ENCODE measurements around the gene VSNL1.

Gene VSNL1

DNA sequence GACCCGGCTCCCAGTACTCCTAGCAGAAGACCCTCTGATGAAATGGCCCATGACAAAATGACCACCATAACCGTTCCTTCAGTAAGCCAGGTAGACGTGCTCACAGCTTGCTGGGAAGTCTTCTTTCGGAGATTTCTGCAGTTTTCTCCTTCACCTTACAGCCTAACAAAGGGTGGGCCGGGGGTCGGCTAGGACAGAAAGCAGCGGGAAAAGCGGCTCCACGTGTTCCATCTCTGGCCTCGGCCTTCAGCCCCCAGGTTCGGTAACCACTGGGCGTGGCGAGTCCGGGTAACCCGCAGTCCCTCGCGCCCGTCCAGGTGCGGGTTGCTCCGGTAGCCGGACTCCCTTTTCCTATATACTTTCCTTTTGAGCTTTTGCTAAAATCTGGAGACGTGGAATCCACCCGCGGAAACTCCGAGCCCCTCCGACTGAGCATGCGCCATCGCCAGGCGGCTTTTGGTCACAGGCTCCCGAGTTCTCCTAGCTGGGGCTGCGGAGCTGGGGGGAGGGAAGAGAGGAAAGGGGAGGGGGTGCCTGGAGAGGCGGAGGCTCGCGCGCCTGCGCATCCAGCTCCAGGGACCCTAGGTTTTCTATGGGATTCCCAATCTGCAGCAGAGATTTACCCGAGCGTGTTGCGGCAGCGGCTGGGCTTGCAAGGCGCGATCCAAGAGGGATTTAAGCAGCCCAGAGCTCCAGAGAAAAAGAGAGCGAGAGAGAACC is at the start of gene VSNL1:
TSS of gene VSNL1 (plus strand) at position 604 of the 720 bp plus-strand sequence. CDS start 51,379 bp downstream, outside the sequence.
- peak; percentile 74 for DNase-seq

DNA sequence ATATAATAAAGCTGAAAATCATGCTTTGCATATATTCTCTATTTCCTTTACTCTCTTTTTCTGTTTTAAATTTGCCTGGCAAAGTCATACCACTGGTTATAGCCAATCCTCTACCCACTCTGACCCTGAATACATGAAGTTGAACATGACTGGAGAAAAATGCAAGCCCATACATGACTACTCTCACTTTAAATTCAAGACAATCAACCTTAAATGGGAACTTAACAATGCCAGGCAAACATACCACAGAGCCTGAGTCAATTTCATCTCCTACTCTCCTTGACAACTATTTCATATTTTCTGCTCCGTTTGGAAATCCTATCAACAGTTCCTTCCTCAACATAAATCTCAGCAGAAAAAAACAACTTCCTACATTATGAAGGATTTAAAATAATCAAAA is 44.9 kb upstream of the VSNL1 start:
- no peak for DNase-seq

DNA sequence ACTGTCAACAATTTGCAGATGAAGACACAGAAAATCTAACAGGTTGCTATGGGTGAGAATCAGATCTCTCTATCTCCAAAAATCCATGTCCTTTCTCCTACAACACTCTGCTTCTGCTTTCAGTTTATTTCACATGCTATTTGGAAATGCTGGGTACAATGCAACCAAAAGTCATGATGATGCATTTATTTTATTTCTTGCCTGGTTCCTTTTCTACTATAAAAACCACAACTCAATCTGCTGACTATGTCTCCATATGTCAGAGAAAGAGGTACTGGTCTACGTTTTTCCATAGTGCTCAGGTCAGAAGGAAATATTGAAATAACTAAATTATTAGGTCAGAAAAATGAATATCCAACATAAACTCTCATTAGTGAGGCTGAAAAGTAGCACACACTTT is 42.8 kb upstream of the VSNL1 start:
- no peak for DNase-seq

DNA sequence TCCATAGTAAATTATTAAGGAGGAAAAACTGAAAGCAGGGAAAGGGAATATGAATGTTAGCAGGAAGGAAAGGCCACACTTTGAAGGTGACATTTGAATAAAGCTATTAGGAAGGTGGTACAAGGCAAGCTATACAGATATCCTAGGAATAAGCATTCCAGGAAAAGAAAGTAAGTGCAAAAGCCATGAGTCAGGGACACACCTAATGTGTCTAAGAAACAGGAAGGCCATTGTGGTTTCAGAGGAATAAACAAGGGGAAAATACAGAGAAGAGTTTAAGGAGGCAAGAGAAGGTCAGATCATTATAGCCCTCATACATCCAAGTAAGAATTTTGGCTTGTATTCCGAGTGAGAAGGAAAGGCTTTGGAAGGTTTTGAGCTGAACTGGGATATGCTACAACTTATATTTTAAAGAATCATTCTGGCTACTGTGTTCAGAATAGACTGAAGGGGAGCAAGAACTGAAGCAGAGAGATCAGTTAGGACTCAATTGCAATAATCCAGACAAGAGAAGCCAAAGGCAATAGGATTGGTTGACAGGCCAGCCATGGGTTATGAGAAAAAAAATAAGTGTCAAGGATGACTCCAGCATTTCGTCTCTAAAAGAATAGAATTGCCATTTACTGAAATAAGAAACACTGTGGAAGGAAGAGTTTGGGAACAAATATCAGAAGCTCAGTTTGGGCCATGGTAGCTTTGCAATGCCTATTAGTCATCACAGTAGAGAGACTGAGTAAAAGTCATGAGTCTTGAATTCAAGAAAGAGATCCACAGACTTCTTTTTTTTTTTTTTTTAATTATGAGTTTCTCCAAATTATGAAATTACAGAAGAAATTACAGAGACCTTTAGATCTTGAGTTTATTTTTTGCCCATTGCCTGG is 33.5 kb upstream of the VSNL1 start:
- DNase-seq = no peak

DNA sequence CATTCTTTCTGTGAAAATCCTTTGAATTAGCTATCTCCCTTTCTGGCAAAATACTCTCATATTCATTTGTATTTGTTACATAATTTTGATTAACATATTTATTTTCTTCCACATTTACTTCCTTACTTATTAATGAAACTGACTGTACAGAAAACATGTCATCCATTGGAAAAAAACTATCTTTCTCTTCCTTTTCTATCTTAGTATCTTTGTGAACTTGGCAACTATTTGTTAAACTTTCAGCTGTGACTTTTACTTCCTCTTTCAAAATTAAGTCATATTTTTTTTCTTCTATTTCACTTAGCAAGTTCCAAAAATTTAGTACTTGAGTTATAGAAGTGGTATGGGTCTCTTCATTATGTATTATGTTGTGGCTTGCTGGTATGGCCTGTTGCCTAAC is 24.8 kb upstream of the VSNL1 start:
- DNase-seq = no peak

DNA sequence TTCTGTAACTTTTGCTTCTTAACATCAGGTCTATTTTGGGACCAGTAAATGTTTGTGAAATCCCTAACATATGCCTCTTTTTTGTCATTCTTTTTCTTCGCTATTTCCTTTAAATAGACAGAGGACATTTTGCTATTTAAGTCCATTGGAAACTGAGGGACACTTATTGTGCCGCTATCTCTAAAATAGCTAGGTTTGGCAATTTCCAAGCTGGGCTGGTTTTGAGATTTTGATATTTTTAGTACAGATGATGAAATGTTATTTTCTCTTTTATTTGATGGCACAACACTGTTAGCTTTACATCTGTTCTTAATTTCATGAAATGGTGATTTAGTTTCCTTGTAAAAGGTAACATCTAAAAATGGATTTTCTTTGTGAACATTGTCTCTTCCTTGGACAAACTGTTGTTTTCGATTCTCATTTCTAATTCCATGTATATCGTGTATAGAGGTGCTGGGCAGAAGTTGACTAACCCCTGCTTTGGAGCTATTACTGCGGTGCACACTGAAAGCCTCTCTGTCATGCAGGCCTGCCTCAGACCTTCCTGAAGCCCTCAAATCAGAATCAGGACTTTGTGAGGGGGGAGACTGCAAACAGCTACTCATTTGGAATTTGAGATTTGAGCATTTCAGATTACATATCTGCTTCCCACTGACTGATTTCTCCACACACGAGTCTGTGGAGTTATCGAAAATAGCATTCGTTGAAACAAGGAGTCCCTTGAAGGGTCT is 22.9 kb upstream of the VSNL1 start:
- DNase-seq = no peak

DNA sequence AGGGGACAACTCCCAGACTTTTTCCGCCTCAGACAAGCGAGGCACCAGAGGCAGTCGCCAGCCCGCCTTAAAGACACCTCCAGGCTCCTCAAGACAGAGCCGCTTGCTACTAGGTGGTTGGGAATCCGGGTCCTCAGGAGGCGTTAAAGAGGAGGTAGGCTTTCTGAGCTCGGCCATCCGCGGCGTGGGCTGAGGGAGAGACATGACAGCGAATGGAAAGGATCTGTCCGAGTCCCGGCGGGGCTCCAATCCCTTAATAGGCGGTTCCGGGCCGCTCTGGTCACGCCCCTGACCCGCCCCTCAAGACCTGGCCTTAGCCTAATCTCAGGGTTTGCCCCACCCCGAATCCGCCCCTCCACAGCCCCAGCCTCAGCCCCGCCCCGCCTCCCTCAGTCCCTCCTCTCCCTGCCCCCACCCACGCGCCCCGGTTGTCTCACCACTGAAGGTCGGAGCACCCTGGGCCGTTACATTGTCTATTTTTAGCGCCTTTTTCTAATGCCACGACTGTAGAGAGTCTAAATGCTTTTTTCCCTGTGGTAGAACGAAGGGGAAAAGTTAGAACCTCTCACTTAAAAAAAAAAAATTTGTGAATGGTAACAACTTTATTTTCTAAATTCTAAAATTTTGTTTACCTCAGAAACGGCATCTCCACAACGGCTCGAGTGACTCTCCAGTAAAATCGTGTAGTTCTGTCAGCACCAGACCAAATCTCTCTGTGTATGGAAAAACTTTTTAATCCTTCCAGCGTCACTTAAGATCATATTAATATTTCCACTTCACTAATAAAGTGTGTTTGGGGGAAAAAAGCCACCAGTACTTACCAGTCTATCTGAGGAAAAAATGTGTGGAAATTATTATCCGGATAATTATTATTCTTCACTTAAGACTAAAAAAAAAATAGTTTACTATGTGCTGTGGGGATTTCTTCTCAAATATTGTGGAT is 22.0 kb upstream of the VSNL1 start, which contains the start of gene RAD51AP2:
TSS of gene RAD51AP2 (minus strand) at position 229 of the 943 bp plus-strand sequence. CDS start at position 204, 25 bp downstream.
- DNase-seq = no peak

DNA sequence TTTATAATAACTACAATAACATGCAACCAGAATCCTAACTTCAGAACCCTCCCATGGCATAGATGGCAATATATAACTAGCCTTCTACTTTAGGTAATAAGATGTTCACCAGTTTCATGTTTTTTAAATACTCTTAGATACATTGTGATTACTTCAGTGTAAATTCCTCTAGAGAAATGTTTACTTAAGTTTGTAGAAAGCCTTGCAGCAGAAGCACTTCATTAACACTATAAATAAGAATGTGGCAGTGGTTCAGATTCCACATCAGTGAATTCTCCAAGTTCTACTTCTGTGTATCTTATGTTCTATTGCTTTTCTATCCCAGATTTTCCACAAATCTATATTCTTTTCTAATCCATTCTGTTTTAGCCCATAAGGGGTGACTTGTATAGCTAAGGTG is 21.0 kb upstream of the VSNL1 start:
- DNase-seq = no peak

DNA sequence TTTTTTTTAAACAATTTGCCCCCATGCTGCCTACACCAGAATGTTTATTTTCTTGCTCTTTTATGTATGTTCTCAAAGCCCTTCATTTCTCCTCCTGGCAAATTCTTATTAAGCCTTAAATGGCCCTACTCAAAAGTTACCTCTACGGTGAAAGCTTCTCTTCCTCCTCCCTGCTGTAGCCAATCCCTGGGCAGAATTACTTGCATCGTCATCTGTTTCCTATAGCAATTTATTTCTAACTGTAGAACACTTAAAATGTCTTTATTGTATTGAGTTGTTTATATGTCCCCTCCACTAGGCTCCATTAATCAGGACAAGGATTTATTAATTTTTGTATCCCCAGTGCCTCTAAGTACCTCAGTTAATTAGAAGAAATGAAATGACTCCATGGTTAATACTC is 19.7 kb upstream of the VSNL1 start:
- DNase-seq = no peak

DNA sequence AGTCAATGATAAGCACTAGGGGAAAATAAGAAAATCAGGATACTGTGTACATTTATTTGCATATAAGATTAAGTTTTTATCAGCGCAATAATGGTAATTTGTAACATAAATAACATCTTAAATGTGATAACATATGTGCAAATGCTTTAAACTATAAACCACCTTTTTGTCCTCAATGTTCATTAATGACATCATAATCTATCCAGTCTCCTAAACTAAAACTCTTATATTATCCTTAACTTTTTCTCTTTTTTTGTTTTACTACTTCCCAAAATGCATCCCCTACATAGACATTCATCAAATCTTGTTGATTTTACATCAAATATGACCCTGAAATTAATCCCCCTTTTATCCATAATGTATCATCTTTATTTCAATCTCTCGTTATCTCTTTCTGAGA is 18.9 kb upstream of the VSNL1 start:
- DNase-seq = no peak

DNA sequence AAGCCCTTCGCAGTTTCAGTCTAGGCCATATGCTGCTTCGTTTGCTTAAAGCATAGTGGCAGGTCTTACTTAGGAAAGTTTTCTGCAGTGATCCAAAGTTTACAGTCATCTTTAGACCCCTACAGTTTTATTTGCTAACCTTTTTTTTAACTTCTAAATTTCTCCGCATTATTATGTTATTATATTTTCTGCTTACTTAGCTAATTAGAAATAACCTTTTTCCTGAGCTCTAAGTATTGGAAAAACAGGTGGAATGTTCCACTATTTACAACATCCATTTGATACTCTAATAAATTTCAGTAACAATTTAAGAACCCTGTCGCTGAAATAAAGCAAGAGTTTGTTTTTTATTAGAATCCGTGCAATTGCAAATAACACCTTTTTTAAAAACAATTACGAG is 18.2 kb upstream of the VSNL1 start:
- no peak for DNase-seq

DNA sequence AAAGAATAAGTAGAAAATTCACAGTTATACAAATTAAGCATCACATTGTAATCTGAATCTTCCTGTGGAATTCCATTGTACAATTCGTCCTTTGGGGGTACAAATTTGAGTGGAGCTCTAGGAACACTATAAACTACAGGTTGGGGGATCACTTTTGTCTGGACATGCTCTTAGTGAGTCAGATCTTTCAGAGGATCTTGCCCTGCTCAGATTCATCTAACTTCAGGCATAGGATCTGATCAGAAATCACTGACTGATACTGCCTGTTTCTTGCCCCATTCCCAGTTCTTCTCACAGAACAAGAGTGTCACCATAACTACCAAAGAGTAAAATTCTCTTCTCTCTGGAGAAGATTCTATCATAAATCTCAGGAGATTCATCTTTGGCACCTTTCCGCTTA is 10.7 kb upstream of the VSNL1 start:
- DNase-seq = no peak

DNA sequence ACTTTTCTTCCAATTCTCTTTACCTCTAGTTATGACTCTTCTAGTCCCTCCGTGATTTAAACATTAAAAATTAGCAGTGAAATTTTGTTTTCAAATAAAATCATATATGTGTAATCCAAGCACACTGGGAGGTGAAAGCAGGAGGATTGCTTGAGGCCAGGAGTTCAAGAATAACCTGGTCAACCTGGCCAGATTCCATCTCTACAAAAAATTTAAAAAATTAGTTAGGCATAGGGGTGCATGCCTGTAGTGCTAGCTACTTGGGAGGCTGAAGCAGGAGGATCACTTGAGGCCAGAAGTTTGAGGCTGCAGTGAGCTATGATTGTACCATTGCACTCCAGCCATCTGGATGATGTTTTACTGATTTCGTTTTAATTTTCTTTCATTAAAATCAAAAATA is 7.0 kb upstream of the VSNL1 start:
- DNase-seq = no peak

DNA sequence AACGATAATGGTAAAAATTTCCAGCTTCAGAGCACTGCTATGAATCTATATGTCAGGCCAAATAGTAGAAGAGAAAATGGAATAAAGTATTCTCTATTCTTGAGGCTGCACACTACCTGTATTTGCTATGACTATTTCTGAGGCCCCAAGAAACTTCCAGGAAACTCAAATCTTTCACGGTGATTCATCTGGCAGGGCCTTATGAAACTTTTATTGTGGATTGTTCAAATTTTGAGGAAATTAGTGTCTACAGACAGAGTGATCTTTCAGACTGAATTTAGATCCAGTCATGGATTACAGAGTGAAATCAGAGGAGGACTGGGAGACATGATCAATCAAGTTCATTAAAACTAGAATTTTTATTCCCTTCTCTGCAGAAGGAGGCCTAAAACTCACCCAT is 4.1 kb upstream of the VSNL1 start:
- no peak for DNase-seq

DNA sequence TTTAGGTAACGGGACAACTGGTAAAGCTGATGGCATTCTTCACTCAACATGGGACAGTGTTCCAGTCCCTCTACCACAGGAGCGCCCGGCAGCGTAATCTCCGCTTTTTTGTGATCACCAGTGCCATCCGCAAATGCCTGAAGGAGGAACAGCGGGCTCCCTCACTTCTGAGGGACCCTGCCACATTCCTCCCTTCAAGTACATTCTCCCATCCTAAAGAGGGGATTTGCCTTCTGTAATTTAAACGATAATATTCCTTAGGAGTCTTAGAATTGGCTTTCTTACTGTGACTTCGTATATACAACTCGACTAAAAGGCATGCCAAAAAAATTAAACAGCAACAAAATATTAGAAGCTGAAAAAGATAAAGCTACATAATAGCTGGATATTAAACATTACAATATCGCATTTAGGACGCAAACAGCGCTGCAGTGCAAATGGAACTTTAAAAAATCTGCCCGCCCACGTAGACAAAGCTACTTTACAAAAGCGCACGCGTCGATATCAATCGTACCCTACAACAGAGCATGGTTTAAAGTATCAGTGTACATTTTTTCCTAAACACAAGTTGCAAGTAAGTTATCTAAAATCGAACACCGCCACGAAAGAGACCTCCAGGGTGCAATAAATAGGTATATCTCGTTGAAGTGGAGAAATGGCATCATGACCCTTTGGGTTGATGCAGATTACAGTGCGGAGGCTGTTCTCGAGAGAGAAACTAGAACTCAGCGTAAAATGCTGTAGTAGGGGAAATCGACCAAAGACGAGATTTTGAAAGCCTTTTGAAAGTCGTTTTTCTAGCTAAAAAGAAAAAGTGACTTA is 2.3 kb upstream of the VSNL1 start:
- DNase-seq = peak; percentile 58

DNA sequence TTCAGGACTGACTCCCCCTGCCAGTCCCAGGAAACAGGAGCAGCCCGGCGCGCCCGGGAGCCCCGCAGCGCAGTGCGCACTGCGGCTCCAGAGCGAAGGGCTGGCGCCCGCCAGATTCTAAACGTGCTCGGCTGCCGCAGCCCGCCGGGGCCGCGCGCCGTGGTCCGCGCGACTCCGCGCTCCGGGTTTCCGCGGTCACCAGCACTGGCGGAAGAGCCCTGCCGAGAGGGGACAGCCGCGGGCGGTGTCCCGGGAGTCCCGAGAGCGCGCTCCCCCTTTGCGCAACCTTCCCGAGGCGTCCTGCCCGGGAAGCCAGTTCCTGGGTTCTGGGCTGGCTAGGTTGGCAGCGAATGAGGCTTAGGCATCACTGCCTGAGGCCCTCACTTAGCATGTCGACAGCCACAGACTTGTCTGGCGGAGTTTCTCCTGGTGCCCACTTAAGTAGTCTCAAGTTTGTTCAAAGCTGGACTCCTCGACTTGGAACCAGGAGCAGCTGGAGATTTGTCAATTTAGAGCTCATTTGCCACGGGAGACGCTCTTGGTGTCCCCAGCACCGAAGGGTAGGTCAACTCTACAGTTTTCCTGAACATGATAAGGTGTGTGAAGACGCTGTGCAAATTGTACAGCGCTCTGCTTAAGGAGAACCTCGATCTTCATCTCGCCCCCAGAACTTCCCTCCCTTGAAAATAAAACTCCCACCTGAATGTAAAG is 1.5 kb upstream of the VSNL1 start:
- peak; percentile 32 for DNase-seq

DNA sequence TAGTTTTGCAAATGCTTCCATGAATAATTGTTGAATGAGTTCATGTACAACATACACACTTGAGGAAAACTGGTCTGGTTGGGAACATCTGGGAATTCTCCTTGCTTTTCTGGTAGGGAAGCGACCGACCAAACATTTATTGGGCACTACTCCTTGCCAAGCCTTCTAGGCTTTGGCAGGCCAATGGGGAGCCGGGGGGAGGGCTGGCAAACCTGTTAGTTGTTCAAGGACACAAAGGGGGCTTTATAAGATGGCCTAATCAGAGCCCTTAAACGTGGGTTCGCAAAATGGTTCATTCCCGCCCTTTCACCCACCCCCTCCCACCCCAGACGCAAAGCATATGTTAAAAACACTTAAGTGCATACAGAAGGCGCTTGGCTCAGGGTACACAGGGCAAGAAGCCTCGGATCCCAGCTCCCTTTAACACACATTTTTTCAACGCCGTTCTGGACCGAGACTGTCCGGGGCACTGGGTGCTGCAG is 844 bp upstream of the VSNL1 start:
- no peak for DNase-seq

DNA sequence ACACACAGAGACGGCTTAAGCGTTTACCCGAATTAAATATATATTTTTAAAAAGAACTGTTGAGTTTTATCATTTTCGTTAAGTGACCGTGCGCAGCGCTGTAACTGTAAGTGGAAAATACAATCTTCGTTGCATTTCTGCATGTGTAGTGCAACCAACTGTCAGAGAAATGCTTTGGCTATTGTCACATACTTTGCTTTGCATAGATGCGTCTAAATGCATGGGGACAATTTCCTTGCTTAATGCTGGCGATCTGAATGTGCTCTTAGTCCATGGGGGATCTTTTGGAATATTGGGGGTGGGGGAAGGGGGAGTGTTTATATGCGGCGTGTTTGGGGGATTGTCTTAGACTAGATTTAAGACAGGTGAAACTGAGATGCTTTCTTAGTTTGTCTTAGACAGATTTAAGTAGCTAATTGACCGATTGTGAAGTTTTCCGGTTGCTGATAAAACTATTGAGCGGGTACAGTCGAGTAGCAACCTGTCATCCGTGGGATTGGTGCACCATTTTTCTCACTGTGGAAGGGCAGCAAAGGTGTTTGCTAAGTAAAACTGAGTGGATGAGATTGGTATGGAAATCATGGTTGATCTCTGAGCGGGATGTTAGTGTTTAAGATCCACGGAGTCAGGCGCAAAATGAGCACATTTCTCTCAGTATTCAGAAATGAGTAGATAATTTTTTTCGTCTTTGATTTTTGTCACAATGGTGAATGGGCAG is 476 bp downstream of the VSNL1 start:
- no peak for DNase-seq

DNA sequence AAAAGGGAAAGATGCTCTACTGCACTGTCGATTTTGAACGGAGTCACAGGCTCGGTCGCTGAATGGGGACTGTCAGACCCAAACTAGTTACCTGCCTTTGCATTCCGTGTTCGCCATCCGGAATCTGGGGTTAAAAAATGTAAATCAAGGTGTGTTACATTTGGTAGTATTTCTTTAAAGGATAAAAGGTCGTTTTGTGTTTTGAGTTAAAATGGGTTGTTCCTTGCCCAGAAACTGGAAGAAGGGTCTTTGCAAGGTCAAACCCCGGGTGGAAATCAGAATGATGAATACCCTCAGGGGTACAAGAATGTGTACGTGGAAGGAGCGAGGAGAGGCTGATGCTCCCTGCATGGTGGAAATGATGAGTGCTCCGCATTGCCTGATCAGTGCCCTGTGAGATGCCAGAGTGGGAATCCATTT is 1.0 kb downstream of the VSNL1 start:
- DNase-seq = no peak

DNA sequence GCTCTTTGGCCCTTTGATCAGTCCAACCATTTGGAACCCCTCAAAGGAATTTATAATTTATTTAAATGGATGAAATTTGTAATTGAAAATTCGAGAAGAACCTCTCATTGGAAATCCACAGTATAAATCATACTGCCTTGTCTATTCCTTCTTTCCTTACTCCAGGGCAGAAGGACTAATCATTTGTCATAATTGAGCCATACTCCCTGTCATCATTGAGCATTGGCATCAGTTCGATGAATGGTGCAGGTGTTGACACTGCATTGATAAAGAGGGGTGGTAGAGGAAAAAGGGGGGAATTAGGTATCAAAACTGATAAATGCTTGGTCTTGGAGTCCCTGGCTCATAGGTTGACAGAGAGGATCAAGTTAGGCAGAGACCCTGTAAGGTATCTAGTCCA is 2.0 kb downstream of the VSNL1 start:
- no peak for DNase-seq

Data from NCI-H1694 treated with DMSO at 0.1 percent for 48 hours (cell line).